ENCODE measurements around the gene MAST2. TPM values are rescaled to one million over a fixed set of nuclear protein-coding genes. Genes with fewer than 3 reads are reported as not detected.
A peak's percentile ranks its signal among the peaks of the same experiment; 100 is the strongest.
"Not testable (repeated sequence)": the region's sequence is repeated elsewhere in the genome, so short reads cannot be mapped to it uniquely, and the experiment has no call there.

Gene MAST2
- total and polyA plus RNA-seq, 5 experiments from 2014 or later: 0.48 to 8.9 (median 1.7) TPM

DNA sequence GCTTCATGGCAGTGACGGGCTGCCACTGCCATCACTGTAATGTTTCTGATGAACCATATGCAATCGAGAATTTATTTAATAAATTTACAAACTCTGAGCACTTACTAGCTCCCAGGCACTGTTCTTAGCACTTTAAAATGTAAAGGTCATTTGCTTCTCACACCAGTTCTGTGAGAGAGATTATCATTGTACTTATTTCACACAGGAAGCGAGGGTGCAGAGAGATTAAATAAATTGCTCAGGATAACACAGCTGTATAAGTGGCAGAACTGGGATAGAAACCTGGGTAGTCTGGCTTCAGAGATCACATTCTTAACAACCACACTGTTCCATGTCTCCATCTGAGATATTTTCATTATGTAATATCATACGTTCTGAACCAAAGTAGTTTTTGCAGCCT, 119.9 kb downstream of the MAST2 start:
- H3K4me3 Mint-ChIP-seq: no peak overlapping the region
- H3K27me3 Mint-ChIP-seq: peaks cover 0 to 2% (median 0%) of the 10 kb centered on the region in 5 donors
- POLR2A ChIA-PET: no interaction called here
- no peak for ATAC-seq
- peaks cover 0 to 24% (median 2%) of the 10 kb centered on the region in 4 donors for H3K4me1 Mint-ChIP-seq
- no peaks in the 10 kb centered on the region for H3K36me3 Mint-ChIP-seq
- no peaks in the 10 kb centered on the region for H3K9me3 Mint-ChIP-seq
- no peak overlapping the region for H3K27ac Mint-ChIP-seq
- DNase-seq: no peak

DNA sequence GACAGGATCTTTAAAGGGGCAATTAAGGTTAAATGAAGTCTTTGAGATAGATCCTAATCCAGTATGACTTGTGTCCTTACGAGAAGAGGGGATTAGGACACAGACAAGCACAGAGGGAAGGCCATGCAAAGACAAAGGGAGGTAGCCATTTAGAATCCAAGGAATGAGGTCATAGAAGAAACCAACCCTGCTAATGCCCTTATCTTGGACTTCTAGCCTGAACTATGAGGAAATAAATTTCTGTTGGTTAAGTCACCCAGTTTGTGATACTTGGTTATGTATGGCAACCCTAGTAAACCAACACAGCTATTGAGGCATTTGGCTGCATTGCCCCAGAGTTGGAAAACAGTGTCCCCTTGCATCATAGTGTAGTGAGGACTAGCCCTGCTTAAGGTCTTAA, 121.3 kb downstream of the MAST2 start:
- DNase-seq (no peak), ATAC-seq (no peak)
- no peak overlapping the region for H3K4me3 Mint-ChIP-seq
- peaks cover 2 to 36% (median 9%) of the 10 kb centered on the region in 4 donors for H3K4me1 Mint-ChIP-seq
- peak overlapping the region in 1 of 10 donors; percentile 28 for H3K27ac Mint-ChIP-seq
- H3K9me3 Mint-ChIP-seq: no peaks in the 10 kb centered on the region
- H3K36me3 Mint-ChIP-seq: no peaks in the 10 kb centered on the region
- H3K27me3 Mint-ChIP-seq: peaks cover 0 to 2% (median 0%) of the 10 kb centered on the region in 5 donors
- POLR2A ChIA-PET: interaction anchor here (0.6 kb wide), 1 partner anchor 149 kb away, joined by 4 read pairs; no protein-coding TSS in a partner anchor

GRCh38 chr1:45925728-45926287, 122.4 kb downstream of the MAST2 start:
- Mint-ChIP-seq H3K27me3 (peaks cover 0 to 2% (median 0%) of the 10 kb centered on the region in 5 donors), H3K36me3 (no peaks in the 10 kb centered on the region), H3K4me3 (no peak overlapping the region), H3K9me3 (no peaks in the 10 kb centered on the region), H3K27ac (no peak overlapping the region), H3K4me1 (peaks cover 2 to 36% (median 9%) of the 10 kb centered on the region in 4 donors)
- POLR2A ChIA-PET: no interaction called here
- DNase-seq: no peak
- no peak for ATAC-seq

GRCh38 chr1:45926330-45926729, 122.9 kb downstream of the MAST2 start:
- Mint-ChIP-seq H3K36me3 (no peaks in the 10 kb centered on the region), H3K4me3 (no peak overlapping the region), H3K27me3 (peaks cover 0 to 2% (median 0%) of the 10 kb centered on the region in 5 donors), H3K27ac (peak overlapping the region in 1 of 10 donors; percentile 41), H3K9me3 (no peaks in the 10 kb centered on the region), H3K4me1 (peaks cover 2 to 36% (median 9%) of the 10 kb centered on the region in 4 donors)
- DNase-seq (no peak), ATAC-seq (no peak)
- POLR2A ChIA-PET: no interaction called here

DNA sequence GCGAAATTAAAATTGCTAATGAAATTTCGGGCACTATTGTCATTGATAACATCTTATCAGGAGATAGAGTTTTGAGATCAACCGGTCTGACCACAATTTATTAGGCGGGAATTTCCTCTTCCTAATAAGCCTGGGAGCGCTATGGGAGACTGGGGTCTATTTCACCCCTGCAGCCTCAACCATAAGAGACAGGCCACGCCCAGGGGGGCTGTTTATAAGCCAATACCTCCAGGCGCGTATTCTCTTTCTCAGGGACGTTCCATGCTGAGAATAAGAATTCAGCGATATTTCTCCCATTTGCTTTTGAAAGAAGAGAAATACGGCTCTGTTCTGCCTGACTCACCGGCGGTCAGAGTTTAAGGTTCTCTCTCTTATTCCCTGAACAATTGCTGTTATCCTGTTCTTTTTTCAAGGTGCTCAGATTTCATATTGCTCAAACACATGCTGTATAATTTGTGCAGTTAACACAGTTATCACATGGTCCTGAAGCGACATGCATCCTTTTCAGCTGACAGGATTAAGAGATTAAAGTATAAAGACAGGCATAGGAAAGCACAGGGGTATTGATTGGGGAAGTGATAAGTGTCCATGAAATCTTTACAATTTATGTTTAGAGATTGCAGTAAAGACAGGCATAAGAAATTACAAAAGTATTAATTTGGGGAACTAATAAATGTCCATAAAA, 124.0 kb downstream of the MAST2 start:
- H3K9me3 Mint-ChIP-seq, DNase-seq, H3K27ac Mint-ChIP-seq, H3K36me3 Mint-ChIP-seq, H3K4me3 Mint-ChIP-seq, ATAC-seq, H3K27me3 Mint-ChIP-seq, POLR2A ChIA-PET: not testable (repeated sequence)
- H3K4me1 Mint-ChIP-seq: peaks cover 2 to 35% (median 9%) of the 10 kb centered on the region in 4 donors

DNA sequence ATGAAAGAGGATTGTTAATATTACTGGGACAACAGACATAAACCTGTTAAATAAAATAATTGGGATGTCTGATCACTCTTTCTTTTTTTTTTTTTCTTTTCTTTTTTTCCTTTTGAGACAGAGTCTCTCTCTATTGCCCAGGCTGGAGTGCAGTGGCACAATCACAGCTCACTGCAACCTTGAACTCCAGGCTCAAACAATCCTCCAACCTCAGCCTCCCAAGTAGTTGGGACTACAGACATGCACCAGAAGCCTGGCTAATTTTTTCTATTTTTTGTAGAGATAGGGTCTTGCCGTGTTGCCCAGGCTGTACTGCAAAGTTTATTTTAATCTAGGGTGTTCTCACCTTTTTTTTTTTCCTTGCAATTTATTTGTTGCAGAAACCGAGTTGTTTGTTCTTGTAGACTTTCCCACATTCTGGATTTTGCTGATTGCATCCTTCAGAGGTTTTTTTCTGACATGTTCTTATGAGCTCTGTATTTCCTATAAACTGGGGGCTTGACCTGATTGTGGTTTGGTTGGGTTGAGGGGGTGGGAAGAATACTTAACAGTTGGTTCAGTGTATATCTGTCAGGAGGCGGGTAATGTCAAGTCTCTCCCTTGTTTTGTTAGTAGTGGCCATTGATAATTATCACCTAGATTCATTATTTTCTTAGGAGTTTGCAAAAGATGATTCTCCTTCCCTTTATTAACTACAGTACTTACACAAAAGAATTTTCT, 125.2 kb downstream of the MAST2 start:
- H3K36me3 Mint-ChIP-seq: no peaks in the 10 kb centered on the region
- POLR2A ChIA-PET: no interaction called here

DNA sequence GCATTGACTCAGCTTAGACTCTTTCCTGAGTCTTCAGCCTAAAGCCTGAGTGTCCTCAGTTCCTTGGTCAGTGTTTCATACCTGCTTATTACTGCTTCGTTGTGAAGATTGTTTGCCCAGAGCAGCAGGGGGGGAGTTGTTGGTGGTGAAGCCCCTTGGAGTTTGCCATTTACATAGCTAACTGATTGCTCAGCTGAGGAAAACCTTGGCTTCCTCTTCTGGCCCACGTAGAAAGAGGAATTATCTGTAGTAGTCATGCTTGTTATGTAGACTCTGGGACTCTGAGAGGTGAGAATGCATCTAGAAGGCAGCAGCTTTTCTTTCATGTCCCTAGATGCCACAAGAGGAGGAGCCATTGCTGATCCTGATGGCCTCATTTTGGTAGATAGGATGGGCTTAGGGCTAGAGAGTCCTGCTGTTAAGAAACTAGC, 125.9 kb downstream of the MAST2 start:
- DNase-seq (no peak), ATAC-seq (no peak)
- no peaks in the 10 kb centered on the region for H3K27me3 Mint-ChIP-seq
- peak overlapping the region in 2 of 10 donors; percentile 5 to 26 for H3K27ac Mint-ChIP-seq
- H3K4me3 Mint-ChIP-seq: no peak overlapping the region
- no peaks in the 10 kb centered on the region for H3K9me3 Mint-ChIP-seq
- POLR2A ChIA-PET: no interaction called here
- peaks cover 2 to 31% (median 9%) of the 10 kb centered on the region in 4 donors for H3K4me1 Mint-ChIP-seq
- no peaks in the 10 kb centered on the region for H3K36me3 Mint-ChIP-seq

More for the DNA sequence above, 125.2 kb downstream of the MAST2 start:
- Mint-ChIP-seq H3K27ac (peak overlapping the region in 2 of 10 donors; percentile 5 to 26), H3K4me1 (peaks cover 2 to 37% (median 9%) of the 10 kb centered on the region in 4 donors), H3K9me3 (no peaks in the 10 kb centered on the region), H3K27me3 (no peaks in the 10 kb centered on the region), H3K4me3 (peak overlapping the region in 1 of 10 donors; percentile 17)
- ATAC-seq (no peak), DNase-seq (no peak)

- DNase-seq (no peak), ATAC-seq (no peak)
- no peak overlapping the region for H3K4me3 Mint-ChIP-seq
- POLR2A ChIA-PET: no interaction called here
- H3K36me3 Mint-ChIP-seq: no peaks in the 10 kb centered on the region
- H3K4me1 Mint-ChIP-seq: peaks cover 2 to 35% (median 9%) of the 10 kb centered on the region in 4 donors
- H3K9me3 Mint-ChIP-seq: no peaks in the 10 kb centered on the region
- no peaks in the 10 kb centered on the region for H3K27me3 Mint-ChIP-seq
- H3K27ac Mint-ChIP-seq: no peak overlapping the region
These were observed 127.1 kb downstream of the MAST2 start for GRCh38 chr1:45930258-45931150.

DNA sequence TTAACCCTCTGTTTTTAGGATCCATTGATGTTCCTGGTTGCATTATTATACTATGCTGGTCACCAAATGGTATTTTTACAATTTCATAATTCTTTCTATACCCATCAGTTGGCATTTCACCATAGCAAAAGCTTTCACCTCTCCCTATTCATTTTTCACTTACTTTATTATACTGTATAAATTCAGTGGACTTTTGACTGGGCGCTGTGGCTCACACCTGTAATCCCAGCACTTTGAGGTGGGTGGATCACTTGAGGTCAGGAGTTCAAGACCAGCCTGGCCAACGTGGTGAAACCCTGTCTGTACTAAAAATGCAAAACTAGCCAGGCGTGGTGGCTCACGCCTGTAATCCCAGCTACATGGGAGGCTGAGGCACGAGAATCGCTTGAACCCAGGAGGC, 128.8 kb downstream of the MAST2 start:
- H3K4me3 Mint-ChIP-seq, H3K27ac Mint-ChIP-seq, ATAC-seq, H3K36me3 Mint-ChIP-seq, DNase-seq, POLR2A ChIA-PET, H3K27me3 Mint-ChIP-seq, H3K9me3 Mint-ChIP-seq: not testable (repeated sequence)
- H3K4me1 Mint-ChIP-seq: peaks cover 0 to 28% (median 9%) of the 10 kb centered on the region in 4 donors

GRCh38 chr1:45934947-45935346, 131.5 kb downstream of the MAST2 start:
- Mint-ChIP-seq H3K4me1 (peaks cover 0 to 16% (median 0%) of the 10 kb centered on the region in 4 donors), H3K4me3 (no peak overlapping the region), H3K36me3 (peaks cover 0 to 1% (median 0%) of the 10 kb centered on the region in 3 donors), H3K27me3 (no peaks in the 10 kb centered on the region), H3K9me3 (peaks cover 0 to 2% (median 0%) of the 10 kb centered on the region in 9 donors), H3K27ac (no peak overlapping the region)
- ATAC-seq: no peak
- POLR2A ChIA-PET: no interaction called here
- no peak for DNase-seq

GRCh38 chr1:45938029-45938428, 134.6 kb downstream of the MAST2 start:
- peaks cover 0 to 16% (median 0%) of the 10 kb centered on the region in 4 donors for H3K4me1 Mint-ChIP-seq
- POLR2A ChIA-PET: no interaction called here
- H3K27ac Mint-ChIP-seq: no peak overlapping the region
- no peaks in the 10 kb centered on the region for H3K27me3 Mint-ChIP-seq
- peaks cover 0 to 15% (median 11%) of the 10 kb centered on the region in 3 donors for H3K36me3 Mint-ChIP-seq
- H3K4me3 Mint-ChIP-seq: no peak overlapping the region
- H3K9me3 Mint-ChIP-seq: peaks cover 3 to 15% (median 7%) of the 10 kb centered on the region in 9 donors
- ATAC-seq: no peak
- no peak for DNase-seq

- POLR2A ChIA-PET: no interaction called here
- H3K27me3 Mint-ChIP-seq: peaks cover 0 to 2% (median 0%) of the 10 kb centered on the region in 5 donors
These were observed 139.0 kb downstream of the MAST2 start for GRCh38 chr1:45942411-45942810.

More at GRCh38 chr1:45942411-45942810, 139.0 kb downstream of the MAST2 start:
- Mint-ChIP-seq H3K4me3 (no peak overlapping the region), H3K4me1 (peaks cover 0 to 3% (median 0%) of the 10 kb centered on the region in 4 donors), H3K36me3 (peaks cover 0 to 16% (median 13%) of the 10 kb centered on the region in 3 donors), H3K27ac (no peak overlapping the region), H3K9me3 (peaks cover 4 to 19% (median 9%) of the 10 kb centered on the region in 9 donors)
- ATAC-seq: no peak
- no peak for DNase-seq

All from naive thymus-derived CD8-positive, alpha-beta T cell (primary cell).